Neural cell (in vitro differentiated cells): Measurements from ENCODE around the gene SECISBP2L. TPM values are rescaled to one million over a fixed set of nuclear protein-coding genes. Genes with fewer than 3 reads are reported as not detected.

Experiments
- H2AFZ ChIP-seq: fragments of 200-600, 300-800 bp; sonication (generic), shearing (Covaris generic); 2 replicates; pipeline ENCODE4 v1.6.0; 2014; ENCODE audit warnings: low read depth, mild to moderate bottlenecking, antibody characterized with exemption, low read length, moderate library complexity
- H3F3A ChIP-seq: fragments of 200-600 bp; shearing (Covaris generic); 2 replicates; pipeline ENCODE4 v1.6.1; 2016; ENCODE audit warnings: mild to moderate bottlenecking, moderate library complexity, mixed read lengths, antibody characterized with exemption, low read length; ENCODE audit not compliant: insufficient read depth, poor library complexity, severe bottlenecking
- H3K27ac ChIP-seq: fragments of 200-600, 300-800 bp; sonication (generic), shearing (Covaris generic); 2 replicates; pipeline ENCODE4 v1.5.1; 2014; ENCODE audit warnings: mild to moderate bottlenecking, low read length, moderate library complexity
- H3K27me3 ChIP-seq: fragments of 300-800, 200-600 bp; sonication (generic), shearing (Covaris generic); 2 replicates; pipeline ENCODE4 v1.6.0; 2014; ENCODE audit warnings: mild to moderate bottlenecking, low read depth, low read length, moderate library complexity; ENCODE audit not compliant: insufficient read depth
- H3K36me3 ChIP-seq: fragments of 300-800, 200-600 bp; sonication (generic), shearing (Covaris generic); 2 replicates; pipeline ENCODE4 v1.5.1; 2014; ENCODE audit warnings: mild to moderate bottlenecking, antibody characterized with exemption, low read length, moderate library complexity; ENCODE audit not compliant: insufficient read depth
- H3K4me2 ChIP-seq: fragments of 300-800, 200-600 bp; sonication (generic), shearing (Covaris generic); 2 replicates; pipeline ENCODE4 v1.6.0; 2014; ENCODE audit warnings: mild to moderate bottlenecking, low read length
- H3K4me3 ChIP-seq: fragments of 300-800, 200-600 bp; sonication (generic), shearing (Covaris generic); 2 replicates; pipeline ENCODE4 v1.5.1; 2014; ENCODE audit warnings: mild to moderate bottlenecking, low read length, moderate library complexity
- H3K79me2 ChIP-seq: fragments of 200-600 bp; shearing (Covaris generic); replicated peaks from 2 replicates; pipeline ENCODE4 v1.6.0; 2014; ENCODE audit warnings: mild to moderate bottlenecking, low read length, moderate library complexity; ENCODE audit not compliant: insufficient read depth
- H3K9ac ChIP-seq: fragments of 300-800, 200-600 bp; sonication (generic), shearing (Covaris generic); 2 replicates; pipeline ENCODE4 v1.6.1; 2016; ENCODE audit warnings: mild to moderate bottlenecking, low read length, mixed read lengths
- H3K9me2 ChIP-seq: fragments of 200-600 bp; shearing (Covaris generic); 2 replicates; pipeline ENCODE4 v1.6.1; 2016; ENCODE audit warnings: mild to moderate bottlenecking, low read length, mixed read lengths; ENCODE audit not compliant: insufficient read depth
- H3K9me3 ChIP-seq: fragments of 200-600, 300-800 bp; sonication (generic), shearing (Covaris generic); 2 replicates; pipeline ENCODE4 v1.6.1; 2016; ENCODE audit warnings: mild to moderate bottlenecking, mixed run types, low read length, moderate library complexity, mixed read lengths
- H4K20me1 ChIP-seq: fragments of 200-600 bp; shearing (Covaris generic); 2 replicates; pipeline ENCODE4 v1.6.1; 2016; ENCODE audit warnings: mild to moderate bottlenecking, mixed run types; ENCODE audit not compliant: insufficient read depth
- CTCF ChIP-seq: fragments of 450-650 bp; IDR thresholded peaks from 2 replicates; pipeline ENCODE4 v1.5.1; 2014; ENCODE audit warnings: antibody characterized with exemption, mild to moderate bottlenecking, moderate library complexity; ENCODE audit not compliant: poor library complexity, severe bottlenecking
- EP300 ChIP-seq: fragments of 450-650 bp; conservative IDR thresholded peaks from 2 replicates; pipeline ENCODE4 v1.6.1; 2014; ENCODE audit warnings: antibody characterized with exemption, mild to moderate bottlenecking, moderate library complexity; ENCODE audit not compliant: poor library complexity, severe bottlenecking
- EZH2 ChIP-seq: fragments of 200-600, 300-800 bp; shearing (Covaris generic), sonication (generic); IDR thresholded peaks from 2 replicates; pipeline ENCODE4 v1.6.1; 2014; ENCODE audit warnings: antibody characterized with exemption, low read length, borderline replicate concordance, mild to moderate bottlenecking; ENCODE audit not compliant: insufficient read depth, poor library complexity, severe bottlenecking
- MXI1 ChIP-seq: fragments of 450-650 bp; conservative IDR thresholded peaks from 2 replicates; pipeline ENCODE4 v1.6.1; 2014; ENCODE audit warnings: antibody characterized with exemption, mild to moderate bottlenecking; ENCODE audit not compliant: poor library complexity, severe bottlenecking
- POLR2AphosphoS5 ChIP-seq: IDR thresholded peaks from 2 replicates; pipeline ENCODE4 v1.6.1; 2012
- RAD21 ChIP-seq: fragments of 450-650 bp; conservative IDR thresholded peaks from 2 replicates; pipeline ENCODE4 v1.6.1; 2014; ENCODE audit warnings: antibody characterized with exemption, mild to moderate bottlenecking, moderate library complexity
- SMC3 ChIP-seq: fragments of 450-650 bp; conservative IDR thresholded peaks from 2 replicates; pipeline ENCODE4 v1.6.1; 2014; ENCODE audit warnings: antibody characterized with exemption, mild to moderate bottlenecking, moderate library complexity; ENCODE audit not compliant: poor library complexity
- TAF1 ChIP-seq: IDR thresholded peaks from 2 replicates; pipeline ENCODE4 v1.6.1; 2012; ENCODE audit warnings: low read depth
- polyA plus RNA-seq: library from polyadenylated mRNA; depleted of rRNA; stranded (reverse); fragments of >200 nt; gene quantifications from 2 replicates; pipeline ENCODE4 v1.2.3, GENCODE V29; 2014
- TF ChIP-seq, protein P1 (sequence below): IDR thresholded peaks from 2 replicates; pipeline ENCODE4 v1.6.1; 2012; ENCODE audit warnings: borderline replicate concordance

The SECISBP2L gene
- polyA plus RNA-seq, 1 donor from 2014 or later, result 45.9 TPM

DNA sequence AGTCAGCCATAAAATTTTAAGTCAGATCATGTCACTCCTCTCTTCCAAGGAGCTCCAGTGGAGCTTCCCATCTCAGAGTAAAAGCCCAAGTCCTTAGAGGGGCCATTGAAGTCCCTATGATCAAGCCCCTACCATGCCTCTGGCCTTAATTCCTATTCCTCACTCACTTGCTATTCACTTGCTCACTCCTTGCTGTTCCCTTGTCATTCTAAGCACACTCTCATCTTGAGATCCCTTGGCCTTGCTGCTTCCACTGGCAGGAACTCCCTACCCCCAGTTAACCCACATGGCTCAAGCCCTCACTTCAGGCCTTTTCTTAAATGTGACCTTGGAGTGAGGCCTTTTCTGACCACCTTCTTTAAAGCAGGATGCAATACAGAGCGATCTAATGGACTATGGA lies 12.3 kb upstream of the SECISBP2L start:
- H3K36me3 ChIP-seq, result no peaks in the 10 kb centered on the region
- H3K9me3 ChIP-seq, result no peaks in the 10 kb centered on the region
- H3F3A ChIP-seq, result no peaks in the 10 kb centered on the region
- no peak overlapping the region for H3K4me3 ChIP-seq
- H3K79me2 ChIP-seq, result no peaks in the 10 kb centered on the region
- no peaks in the 10 kb centered on the region for H3K27me3 ChIP-seq
- H3K27ac ChIP-seq, result no peak overlapping the region
- H3K9ac ChIP-seq, result no peak overlapping the region
- no peak overlapping the region for H2AFZ ChIP-seq
- no peaks in the 10 kb centered on the region for H4K20me1 ChIP-seq
- TF ChIP-seq, protein P1, sequence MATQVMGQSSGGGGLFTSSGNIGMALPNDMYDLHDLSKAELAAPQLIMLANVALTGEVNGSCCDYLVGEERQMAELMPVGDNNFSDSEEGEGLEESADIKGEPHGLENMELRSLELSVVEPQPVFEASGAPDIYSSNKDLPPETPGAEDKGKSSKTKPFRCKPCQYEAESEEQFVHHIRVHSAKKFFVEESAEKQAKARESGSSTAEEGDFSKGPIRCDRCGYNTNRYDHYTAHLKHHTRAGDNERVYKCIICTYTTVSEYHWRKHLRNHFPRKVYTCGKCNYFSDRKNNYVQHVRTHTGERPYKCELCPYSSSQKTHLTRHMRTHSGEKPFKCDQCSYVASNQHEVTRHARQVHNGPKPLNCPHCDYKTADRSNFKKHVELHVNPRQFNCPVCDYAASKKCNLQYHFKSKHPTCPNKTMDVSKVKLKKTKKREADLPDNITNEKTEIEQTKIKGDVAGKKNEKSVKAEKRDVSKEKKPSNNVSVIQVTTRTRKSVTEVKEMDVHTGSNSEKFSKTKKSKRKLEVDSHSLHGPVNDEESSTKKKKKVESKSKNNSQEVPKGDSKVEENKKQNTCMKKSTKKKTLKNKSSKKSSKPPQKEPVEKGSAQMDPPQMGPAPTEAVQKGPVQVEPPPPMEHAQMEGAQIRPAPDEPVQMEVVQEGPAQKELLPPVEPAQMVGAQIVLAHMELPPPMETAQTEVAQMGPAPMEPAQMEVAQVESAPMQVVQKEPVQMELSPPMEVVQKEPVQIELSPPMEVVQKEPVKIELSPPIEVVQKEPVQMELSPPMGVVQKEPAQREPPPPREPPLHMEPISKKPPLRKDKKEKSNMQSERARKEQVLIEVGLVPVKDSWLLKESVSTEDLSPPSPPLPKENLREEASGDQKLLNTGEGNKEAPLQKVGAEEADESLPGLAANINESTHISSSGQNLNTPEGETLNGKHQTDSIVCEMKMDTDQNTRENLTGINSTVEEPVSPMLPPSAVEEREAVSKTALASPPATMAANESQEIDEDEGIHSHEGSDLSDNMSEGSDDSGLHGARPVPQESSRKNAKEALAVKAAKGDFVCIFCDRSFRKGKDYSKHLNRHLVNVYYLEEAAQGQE, result no peak
- TF ChIP-seq RAD21 (no peak), CTCF (no peak), TAF1 (no peak), EZH2 (no peak), POLR2AphosphoS5 (no peak), MXI1 (no peak), SMC3 (no peak), EP300 (no peak)
- no peak overlapping the region for H3K4me2 ChIP-seq
- H3K9me2 ChIP-seq, result no peaks in the 10 kb centered on the region

DNA sequence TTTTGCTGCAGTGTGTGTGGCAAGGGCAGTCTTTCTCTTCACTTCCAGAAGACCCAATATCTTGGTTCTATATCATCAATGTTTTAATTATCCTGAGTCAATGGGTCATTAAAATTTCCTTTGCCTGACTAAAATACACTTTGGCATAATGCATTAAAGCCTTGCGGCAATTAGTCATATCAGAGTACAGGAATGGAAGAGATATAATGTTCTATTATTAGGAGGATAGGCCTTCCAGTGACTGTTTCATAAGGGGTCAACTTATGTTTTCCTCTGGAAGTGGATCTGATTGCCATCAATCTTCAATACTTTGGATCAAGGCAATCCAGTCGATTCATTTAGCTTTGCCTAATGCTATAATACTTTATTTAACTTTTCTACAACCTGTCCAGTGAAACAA lies 9.4 kb upstream of the SECISBP2L start:
- Histone ChIP-seq H3K27ac (no peak overlapping the region), H3K9me2 (no peaks in the 10 kb centered on the region), H3K4me2 (no peak overlapping the region), H3K9ac (no peak overlapping the region), H3K4me3 (no peak overlapping the region), H4K20me1 (no peaks in the 10 kb centered on the region), H2AFZ (no peak overlapping the region), H3K36me3 (no peaks in the 10 kb centered on the region), H3F3A (no peaks in the 10 kb centered on the region), H3K27me3 (no peaks in the 10 kb centered on the region), H3K79me2 (no peaks in the 10 kb centered on the region), H3K9me3 (no peaks in the 10 kb centered on the region)
- TF ChIP-seq TAF1, result no peak
- TF ChIP-seq POLR2AphosphoS5, result no peak

- H4K20me1 ChIP-seq, result no peaks in the 10 kb centered on the region
- H3K36me3 ChIP-seq, result no peaks in the 10 kb centered on the region
- no peak overlapping the region for H3K9ac ChIP-seq
- no peak overlapping the region for H3K27ac ChIP-seq
- H3K9me2 ChIP-seq, result no peaks in the 10 kb centered on the region
- no peaks in the 10 kb centered on the region for H3K79me2 ChIP-seq
- no peak overlapping the region for H2AFZ ChIP-seq
- TF ChIP-seq MXI1 (no peak), EZH2 (no peak), EP300 (no peak), CTCF (no peak), SMC3 (no peak)
- TF ChIP-seq, protein P1, result no peak
- no peak overlapping the region for H3K4me3 ChIP-seq
- H3K4me2 ChIP-seq, result no peak overlapping the region
- H3F3A ChIP-seq, result no peaks in the 10 kb centered on the region
- no peaks in the 10 kb centered on the region for H3K27me3 ChIP-seq
- H3K9me3 ChIP-seq, result no peaks in the 10 kb centered on the region
Measured at GRCh38 chr15:49052662-49053061, 6.4 kb upstream of the SECISBP2L start.
